GM20000 (cell line): ENCODE measurements around the gene TMEM108.

Experiments used
- DNase-seq: peaks from one replicate; pipeline ENCODE4 v3.0.0; 2012; ENCODE audit warnings: low spot score
- TF ChIP-seq, protein P1 (sequence below): IDR thresholded peaks from 2 replicates; pipeline ENCODE4 v1.5.1; 2012; ENCODE audit warnings: mild to moderate bottlenecking, control low read depth; ENCODE audit errors: extremely low read depth, missing control alignments

Gene TMEM108

GRCh38 chr3:133259767-133260166 lies 221.6 kb downstream of the TMEM108 start:
- no peak for DNase-seq
- TF ChIP-seq, protein P1, sequence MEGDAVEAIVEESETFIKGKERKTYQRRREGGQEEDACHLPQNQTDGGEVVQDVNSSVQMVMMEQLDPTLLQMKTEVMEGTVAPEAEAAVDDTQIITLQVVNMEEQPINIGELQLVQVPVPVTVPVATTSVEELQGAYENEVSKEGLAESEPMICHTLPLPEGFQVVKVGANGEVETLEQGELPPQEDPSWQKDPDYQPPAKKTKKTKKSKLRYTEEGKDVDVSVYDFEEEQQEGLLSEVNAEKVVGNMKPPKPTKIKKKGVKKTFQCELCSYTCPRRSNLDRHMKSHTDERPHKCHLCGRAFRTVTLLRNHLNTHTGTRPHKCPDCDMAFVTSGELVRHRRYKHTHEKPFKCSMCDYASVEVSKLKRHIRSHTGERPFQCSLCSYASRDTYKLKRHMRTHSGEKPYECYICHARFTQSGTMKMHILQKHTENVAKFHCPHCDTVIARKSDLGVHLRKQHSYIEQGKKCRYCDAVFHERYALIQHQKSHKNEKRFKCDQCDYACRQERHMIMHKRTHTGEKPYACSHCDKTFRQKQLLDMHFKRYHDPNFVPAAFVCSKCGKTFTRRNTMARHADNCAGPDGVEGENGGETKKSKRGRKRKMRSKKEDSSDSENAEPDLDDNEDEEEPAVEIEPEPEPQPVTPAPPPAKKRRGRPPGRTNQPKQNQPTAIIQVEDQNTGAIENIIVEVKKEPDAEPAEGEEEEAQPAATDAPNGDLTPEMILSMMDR, result no peak

GRCh38 chr3:133262333-133262732 lies 224.1 kb downstream of the TMEM108 start:
- TF ChIP-seq, protein P1, result no peak
- DNase-seq, result no peak

GRCh38 chr3:133264920-133265319 lies 226.7 kb downstream of the TMEM108 start:
- TF ChIP-seq, protein P1, result no peak
- DNase-seq, result no peak

GRCh38 chr3:133268726-133269134 lies 230.5 kb downstream of the TMEM108 start:
- TF ChIP-seq, protein P1, result no peak
- no peak for DNase-seq

- TF ChIP-seq, protein P1, result no peak
- no peak for DNase-seq
Measured at GRCh38 chr3:133269393-133269792, 231.2 kb downstream of the TMEM108 start.

- DNase-seq, result no peak
- TF ChIP-seq, protein P1, result no peak
Measured at GRCh38 chr3:133270631-133271030, 232.4 kb downstream of the TMEM108 start.

GRCh38 chr3:133271042-133271441 lies 232.9 kb downstream of the TMEM108 start:
- DNase-seq, result no peak
- TF ChIP-seq, protein P1, result no peak
